8988T (cell line): ENCODE data around the gene CFAP251.
A peak's percentile ranks its signal among the peaks of the same experiment; 100 is the strongest.

ENCODE experiments used
- DNase-seq: peaks from one replicate; pipeline ENCODE4 v3.0.0; 2011

The CFAP251 gene

DNA sequence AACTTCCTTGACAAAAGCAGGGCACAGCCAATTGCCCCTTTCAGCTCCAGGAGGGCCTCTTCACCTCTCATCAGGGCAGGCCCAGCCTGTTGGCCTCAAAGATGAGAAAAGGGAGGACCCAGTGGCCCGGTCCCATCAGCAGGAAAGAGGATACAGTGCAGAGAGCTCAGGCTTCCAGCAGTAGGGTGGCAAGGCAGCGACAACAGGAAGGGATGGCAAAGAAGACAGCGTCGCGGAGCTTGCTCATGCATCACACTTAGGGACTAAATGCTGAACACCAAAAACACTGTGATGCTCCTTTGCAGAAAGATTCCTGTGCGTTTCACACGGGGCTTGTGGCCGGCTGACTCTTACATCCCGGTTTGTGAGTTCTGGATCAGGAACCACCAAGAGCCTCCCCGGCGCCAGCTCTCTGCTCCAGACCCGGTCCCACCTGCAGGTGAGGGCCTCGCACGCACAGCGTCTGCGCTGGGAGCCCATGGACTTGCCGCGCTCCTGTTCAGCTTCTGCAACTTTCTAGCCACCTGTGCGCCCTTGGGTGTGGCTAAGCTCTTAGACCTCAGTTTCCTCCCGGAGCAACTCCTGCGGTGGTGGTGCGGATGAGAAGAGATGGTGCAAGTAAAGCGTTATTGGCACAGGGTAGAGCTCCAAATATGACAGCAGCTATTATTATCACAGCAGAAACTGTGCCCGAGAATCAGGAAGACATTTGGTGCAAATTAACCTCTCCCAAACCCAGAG lies 88.0 kb downstream of the CFAP251 start:
- DNase-seq: no peak

DNA sequence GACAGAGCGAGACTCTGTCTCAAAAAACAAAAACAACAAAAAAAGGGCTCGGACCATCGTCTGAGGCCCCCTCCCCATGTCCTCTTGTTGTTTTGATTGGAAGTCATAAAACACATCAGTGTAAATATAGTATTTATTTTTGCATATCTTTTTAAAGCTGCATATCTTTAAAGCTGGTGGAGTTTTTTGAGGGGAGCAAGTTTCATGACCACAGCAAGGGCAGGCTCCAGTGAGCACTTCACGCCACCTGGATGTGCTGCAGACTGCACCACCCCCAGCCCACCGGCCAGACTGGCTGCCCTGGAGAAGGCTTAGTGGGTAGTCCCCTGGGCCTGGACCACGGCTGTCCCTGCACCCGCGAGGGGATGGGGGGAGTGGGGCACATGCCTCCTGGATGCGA lies 91.3 kb downstream of the CFAP251 start:
- DNase-seq: no peak

DNA sequence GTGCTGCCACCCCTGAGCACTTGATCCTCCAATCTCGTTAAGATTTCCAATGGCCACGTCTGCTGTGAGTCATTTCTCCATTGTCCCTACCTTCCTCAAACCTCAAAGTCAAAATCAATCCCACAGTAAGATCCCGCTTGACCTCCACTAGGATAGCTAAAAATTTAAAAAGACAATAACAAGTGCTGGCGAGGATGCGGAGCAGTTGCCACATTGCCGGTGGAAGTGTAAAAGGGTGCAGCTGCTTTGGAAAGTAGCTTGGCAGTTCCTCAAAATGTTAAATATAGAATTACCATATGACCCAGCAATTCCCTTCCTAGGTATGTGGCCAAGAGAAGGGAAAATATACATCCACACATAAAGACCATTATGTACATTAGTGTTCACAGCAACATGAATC lies 93.8 kb downstream of the CFAP251 start:
- no peak for DNase-seq

DNA sequence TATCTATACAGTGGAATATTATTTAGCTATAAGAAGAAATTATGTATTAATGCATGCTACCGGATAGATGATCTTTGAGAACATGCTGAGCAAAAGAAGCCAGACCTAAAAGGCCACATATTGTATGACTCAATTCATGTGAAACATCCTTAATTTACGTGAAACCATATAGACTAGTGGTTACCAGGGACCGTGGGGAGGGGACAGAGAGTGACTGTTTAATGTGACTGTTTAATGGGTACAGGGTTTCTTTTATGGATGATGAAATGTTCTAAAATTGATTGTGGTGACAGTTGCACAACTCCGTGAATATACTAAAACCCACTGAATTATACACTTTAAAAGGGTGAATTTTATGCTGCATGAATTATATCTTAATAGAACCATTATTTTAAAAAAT lies 94.7 kb downstream of the CFAP251 start:
- DNase-seq: no peak

DNA sequence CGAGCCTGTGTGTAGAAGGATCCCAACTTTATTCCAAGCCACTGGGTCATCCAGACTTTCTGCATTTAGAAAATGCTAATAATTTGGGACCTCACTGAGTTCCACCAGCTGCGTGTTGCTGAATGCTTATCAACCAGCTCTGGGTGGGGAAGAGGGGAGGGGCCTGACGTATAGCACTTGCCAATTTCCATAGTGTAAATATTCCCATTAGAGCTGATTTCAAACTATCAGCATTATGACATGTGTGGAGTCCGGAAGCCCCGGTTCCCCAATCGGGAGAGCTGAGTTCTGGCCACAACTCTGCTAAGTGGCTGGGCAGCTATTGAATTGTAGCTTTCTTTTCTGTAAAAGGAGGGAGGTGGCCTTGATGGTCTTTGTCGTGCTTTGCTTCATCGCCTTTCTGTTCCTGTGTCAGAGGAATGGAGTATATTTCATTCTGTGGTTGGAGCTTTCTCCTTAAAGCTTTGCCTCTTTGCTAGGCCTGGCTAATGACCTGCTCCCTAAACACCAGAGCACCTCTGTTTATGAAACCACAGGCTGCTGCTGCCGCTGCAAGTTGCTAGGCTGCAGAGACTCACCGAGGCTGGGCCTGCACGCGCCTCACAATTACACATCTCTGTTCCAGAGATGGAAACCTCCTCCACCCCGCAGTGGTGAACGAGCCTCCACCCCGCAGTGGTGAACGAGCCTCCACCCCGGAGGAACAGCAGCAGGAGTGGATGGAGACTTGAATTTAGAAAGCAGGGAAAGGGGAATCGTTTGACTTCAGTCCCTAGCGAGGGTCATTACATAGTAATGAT lies 95.6 kb downstream of the CFAP251 start:
- no peak for DNase-seq

DNA sequence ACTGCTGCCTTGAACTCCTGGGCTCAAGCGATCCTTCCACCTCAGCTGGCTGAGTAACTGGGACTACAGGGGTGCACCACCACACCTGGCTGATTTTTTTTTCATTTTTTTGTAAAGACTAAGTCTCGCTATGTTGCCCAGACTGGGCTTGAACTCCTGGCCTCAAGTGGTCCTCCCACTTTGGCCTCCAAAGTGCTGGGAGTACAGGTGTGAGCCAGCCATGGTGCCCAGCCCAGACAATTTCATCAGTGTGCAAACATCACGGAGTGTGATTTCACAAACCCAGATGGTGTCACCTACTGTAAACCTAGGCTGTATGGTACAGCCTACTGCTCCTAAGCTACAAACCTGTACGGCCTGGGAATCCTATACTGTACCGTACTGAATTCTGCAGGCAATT lies 96.4 kb downstream of the CFAP251 start:
- DNase-seq: no peak

DNA sequence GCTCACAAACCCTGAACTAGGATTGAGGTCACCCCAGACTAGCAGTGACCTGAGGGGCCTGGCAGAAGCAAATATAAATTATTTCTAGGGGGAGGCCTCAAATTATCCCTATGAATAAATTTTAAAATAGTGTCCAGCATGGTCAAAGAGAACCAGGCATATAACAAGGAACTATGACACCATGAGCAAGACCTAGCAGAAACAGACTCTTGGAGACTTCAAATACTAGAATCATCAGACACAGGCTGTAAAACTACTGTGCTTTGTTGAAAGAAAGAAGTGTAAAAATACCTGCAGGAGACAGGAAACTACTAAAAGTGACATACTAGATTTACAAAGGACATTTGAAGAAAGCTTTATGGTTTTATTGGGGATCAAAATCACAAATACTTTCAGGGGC lies 100.1 kb downstream of the CFAP251 start:
- DNase-seq: no peak

DNA sequence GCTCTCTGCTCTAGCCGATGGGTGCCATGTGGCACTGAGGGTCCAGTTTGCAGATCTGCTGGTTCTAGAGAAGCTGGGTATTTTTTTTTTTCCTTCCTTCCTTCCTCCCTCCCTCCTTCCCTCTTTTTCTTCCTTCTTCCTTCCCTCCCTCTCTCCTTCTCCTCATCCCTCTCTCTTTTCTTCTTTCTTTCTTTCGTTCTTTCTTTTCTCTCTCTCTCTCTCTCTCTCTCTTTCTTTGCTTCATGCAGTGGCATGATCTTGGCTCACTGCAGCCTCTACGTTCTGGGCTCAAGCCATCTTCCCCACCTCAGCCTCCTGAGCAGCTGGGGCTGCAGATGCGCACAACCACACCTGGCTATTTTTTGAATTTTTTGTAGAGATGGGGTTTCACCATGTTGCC lies 100.5 kb downstream of the CFAP251 start:
- no peak for DNase-seq

DNA sequence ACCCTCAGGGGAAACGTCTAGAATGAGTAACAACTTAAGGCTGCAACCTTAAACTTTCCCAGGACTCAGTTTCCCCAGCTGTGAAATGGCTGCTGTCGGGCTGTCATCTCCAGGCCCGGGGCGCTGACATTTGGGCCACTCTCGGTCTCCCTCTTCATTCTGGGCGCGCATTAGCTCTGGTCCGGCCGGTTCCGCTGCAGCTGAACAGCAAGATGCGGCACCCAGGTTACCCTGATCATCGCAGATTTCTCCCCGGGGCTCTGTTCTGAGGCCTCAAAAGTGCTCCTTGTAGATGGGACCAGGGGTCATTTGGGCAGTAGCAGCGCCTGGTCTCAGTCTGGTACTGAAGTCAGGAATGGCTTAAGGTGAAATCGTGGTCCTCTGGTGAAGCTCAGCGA lies 102.4 kb downstream of the CFAP251 start:
- no peak for DNase-seq

DNA sequence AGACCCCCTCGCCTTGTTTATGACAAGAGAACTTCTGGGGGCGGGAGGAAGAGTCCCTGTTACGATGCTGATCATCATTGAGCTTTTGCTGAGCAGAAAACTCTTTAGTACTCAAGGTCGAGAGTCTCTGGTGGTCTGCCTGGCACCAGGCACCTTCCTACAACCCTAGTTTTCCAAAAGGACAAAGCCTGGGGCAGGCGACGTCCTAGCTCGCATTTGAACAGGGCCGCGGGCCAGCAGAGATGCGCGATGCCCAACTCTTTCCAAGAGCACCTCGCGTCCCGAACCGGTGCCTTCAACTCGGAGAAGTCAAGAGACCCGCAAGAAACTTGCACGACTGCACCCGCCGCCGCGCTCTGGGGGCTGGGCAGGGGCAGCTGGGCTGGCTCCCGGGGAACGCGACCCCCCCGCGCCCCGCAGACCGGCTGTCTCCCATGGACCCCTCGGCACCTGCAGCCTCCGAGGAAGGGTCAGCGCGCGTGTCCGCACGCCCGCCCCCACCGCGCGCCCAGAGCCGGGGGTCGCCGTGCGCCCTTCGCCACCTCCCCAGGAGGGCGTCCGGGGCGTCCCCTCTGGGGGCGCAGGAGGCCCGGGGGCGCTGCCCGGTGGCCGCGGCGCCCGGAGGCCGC lies 102.9 kb downstream of the CFAP251 start:
- DNase-seq: no peak

DNA sequence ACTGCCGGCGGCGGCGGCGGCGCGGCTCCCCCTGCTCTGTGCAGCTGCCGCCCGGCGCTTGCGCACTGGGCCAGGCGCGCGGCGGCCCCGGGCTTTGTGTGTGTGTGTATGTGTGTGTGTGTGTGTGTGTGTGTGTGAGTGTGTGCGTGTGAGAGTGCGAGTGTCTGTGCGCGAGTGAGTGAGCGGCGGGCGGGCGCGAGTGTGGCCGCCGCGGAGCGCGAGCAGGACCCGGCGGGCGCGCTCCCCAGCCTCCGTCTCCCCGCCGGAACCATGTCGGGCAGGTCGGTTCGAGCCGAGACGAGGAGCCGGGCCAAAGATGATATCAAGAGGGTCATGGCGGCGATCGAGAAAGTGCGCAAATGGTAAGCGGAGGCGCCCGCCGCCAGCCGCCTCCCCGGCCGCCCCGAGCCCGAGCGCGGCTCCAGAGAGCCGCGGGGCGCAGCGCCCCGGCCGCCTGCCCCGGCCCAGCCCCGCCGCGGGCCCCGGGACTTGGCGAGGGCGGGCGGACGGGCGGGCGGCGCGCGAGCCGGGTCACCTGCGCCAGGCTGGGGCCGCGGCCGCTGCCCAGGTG lies 103.5 kb downstream of the CFAP251 start, which contains the start of gene BCL7A:
BCL7A (plus strand) TSS at position 63 of the 571 bp plus-strand sequence; CDS start at position 271, 208 bp downstream.
- DNase-seq: peak; percentile 84

DNA sequence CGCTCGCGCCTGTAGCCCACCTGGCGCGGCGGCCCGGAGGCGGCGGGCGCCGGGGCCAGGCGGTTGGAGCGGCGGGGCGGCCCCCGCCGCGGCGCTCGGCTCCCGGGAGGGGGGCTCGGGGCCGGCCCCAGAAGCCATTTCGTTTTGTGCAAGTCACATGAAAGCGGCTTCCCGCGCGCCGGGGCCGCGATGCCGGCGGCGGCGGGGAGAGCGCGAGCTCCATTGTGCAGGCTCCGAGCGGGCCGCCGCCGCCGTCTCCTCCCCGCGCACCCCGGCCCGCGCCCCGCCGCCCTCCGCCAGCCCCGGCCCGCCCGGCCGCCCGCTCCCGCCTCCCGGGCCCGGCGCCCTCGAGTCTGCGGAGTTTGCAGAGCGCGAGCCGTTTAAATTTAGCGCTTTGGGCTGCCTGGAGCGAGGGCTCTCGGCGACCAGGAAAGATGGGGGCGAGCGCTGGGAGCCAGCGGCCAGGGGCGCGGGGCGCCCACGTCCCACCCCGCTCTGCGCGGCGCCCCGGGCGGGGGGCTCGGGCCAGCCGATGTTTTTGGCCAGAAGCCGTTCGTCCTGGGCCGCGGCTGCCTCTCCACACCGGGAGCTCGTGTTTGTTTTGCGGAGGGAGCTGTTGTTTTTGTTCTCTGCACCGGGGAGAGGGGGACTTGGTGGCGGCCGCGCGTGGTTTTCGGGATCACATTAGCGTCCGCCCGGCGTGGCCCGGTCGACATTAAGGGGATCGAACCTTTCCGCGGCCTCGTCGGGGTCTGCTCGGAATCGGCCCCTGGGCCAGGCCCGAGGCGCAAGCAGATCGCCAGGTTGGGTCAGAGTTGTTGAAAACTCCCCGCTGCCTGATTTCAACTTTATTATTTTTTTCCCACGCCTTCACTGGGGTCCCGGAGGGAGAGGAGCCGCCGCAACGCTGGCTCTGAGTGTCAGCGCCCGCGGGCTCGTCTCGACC lies 104.3 kb downstream of the CFAP251 start:
- peak; percentile 56 for DNase-seq

DNA sequence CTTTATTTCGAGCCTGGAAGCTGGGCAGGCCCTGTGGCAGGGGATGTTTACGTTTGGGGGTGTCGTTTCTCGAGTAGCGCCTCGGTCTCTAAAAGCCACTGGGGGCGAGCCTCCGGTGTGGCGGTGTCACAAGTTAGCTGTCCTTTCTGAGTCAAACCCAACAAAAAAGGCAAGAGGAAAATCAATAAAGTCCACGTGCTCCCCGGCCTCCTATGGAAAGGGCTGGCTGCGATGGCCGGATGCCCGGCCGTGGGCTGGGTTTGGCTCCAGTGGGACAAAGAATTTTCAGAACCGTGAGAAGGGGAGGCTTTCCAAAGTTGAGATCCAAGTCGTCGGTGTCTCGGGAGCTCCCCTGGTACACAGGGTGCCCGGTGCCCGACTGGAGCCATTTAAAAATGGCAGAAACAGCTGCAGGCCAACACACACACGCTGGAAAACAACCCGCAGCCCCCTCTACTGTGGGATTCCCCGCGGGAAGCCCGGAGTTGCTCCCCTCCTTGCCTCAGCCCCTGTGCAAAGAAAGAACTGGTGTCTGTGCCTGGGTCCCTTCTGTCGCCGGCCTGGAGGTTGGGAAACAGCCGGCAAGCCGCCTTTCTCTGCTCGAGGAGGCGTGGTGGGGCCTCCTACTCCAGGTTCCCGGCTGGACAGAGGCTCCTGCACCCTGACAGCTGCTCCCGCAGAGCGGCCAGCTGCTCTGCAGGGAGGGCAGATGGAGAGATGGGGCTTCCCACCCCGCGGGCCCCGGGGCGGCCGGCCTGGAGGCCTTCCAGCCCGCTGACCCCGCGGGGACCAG lies 105.1 kb downstream of the CFAP251 start:
- peak; percentile 74 for DNase-seq

DNA sequence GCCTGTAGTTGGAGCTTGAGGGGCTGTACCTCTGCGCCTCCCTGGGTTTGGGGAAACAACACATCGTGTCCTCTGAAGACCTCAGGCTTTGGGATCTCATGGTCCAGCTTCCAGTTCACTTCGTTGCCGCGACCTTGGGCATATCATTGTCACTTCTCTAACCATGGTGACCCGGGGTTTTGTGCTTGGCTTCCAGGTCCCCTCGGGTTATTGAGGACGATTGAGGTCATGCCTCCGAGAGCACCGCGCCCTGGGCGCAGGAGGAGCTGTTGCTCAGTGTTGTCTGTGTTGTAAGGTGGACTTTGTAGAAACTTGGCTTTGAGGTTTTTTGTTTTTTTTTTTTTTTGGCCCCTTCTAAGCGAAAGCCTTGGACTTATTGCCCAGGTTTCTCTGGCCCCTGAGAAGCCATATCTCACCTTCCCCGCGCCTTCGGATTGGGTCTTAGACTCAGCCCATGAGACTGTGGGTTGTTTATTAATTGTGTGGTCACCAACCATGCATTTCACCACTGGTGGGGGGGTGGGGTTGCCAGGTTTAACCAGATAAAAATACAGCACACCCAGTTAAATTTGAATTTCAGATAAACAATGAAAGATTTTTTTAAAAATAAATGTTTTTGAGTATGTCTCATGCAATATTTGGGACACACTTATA lies 105.9 kb downstream of the CFAP251 start:
- DNase-seq: no peak

DNA sequence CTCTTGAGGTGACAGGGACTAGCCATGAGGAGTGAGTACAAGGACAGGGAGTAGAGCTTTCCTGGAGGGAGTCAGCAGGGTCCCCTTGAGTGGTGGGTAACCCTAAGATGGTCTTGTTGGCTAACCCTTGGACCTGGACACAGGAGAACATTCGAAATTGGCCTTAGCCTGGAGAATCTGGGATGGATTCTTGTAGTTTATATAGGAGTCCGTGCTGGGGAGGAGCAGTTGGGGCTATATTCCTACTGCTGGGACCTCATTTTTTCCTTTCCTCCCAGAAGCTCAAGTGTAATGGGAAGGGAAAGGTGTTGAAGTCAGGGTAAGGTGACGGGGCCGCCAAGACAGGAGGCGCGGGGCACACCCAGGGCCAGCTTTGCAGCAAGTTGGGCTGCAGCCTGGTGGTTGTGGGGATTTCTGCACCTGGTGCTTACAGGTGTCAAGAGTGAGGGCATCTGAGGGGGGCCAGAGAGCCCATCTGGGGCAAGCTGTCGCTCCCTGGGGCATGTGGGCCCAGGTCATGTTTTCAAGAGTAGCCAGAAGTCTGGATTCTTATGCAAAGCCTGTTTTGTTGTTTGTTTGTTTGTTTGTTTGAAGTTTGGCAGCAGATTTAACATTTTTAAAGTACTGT lies 108.4 kb downstream of the CFAP251 start:
- no peak for DNase-seq

DNA sequence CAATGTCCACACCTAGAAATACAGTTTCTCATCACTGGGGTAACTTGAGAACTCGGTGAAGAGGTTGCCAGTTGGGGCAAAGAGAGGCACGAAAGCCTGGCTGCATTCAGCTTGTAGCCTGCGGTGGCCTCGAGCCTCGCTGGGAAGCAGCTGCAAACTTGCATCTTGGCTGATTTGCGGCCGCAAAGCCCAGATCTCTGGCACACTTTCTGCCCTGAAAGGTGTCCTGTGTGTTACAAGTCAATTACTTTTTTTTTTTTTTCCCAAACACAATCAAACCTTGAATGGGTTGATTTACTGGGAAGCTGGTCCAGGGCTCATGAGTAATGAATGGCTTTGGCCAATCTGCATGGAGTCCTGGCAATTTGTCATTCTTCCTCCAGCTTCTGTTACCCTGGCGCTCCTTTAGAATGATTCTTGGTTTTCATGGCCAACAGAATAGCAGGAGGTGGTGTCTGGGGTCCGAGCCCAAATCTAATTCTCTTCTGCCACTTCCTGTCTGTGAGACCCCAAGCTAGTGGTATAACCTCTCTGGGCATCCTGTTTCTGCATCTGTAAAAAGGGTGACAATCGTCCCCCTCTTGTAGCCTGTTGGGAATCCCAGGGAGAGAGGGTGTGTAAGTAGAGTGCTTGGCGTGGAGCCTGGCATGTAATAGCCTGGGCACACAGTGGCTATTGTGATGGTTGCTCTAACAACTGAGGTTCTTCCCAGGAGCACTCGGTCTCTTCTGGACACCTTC lies 109.9 kb downstream of the CFAP251 start:
- no peak for DNase-seq

DNA sequence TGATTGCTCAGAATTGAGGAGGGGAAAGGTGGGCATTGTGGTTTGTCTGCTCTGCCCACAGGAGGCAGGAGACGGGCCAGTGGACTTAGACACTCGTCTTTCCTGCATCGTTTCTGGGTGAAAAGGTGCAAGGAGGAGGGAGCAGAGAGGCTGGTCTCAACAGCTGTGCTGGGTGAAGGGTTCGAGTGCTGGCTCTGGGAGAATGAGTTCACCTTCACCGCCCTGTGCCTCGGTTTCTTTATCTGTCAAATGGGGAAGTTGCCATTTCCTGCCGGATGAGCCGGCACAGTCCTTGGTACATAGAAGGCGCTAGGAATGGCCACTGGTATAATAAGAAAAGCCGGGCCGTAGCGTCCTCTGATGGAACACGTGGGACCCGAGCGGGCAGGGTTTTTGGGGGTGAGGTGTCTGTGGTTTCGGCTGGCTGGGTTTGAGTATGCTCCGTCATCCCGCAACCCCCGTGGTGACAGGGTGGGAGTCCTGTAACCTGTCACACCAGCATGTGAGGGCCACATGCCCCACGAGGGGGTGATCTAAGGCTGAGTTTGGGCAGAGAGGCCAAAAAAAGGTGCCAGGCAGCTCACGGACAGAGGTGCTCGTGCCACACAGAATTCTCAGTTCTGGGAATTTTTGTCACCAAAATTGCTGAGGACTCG lies 110.6 kb downstream of the CFAP251 start:
- DNase-seq: no peak

DNA sequence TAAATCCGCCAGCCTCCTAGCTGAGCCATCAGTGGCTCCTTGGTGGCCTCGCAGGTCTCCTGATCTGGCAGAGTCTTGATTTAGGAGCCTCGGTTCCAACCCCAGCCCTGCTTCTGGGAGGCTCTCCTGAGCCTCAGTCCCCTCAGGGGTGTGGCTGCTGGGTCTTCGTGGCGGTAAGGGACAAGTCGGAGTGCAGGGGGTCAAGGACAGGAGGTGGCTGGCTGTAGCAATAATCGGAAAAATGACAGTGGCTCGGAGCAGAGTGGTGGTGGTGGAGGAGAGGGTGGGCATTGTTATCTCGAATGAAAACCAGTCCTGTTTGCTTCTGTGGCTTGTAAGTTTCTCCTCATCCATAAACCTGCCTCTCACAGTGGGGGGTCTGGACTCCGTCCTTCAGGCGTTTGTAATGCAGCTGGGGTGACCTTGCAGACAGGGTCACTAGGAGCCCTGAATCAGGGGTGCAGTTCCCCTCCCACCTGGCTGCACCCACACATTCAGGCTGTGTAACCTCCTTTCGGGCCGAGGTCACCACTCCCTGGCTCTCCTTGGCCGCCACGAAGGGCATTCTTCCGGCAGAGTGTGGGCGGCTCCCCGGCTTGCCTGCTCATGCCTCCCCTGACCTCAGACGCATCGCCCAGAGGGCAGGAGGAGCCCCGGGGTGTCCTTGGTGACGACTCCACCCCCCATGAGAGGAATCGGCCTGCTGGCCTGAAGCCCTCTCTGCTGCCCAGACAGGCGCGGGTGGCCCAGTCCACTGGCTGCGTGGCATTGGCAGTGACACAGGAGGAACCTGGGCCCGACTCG lies 111.4 kb downstream of the CFAP251 start:
- DNase-seq: no peak
